ENCODE data around the gene VPS41. TPM values are rescaled to one million over a fixed set of nuclear protein-coding genes. Genes with fewer than 3 reads are reported as not detected.

VPS41 gene
- total and polyA plus RNA-seq, 10 of the 15 experiments (the other 5 are each of a cell fraction or from before 2014, with no cell fraction given), result 15.3 to 63.2 (median 47.0) TPM

- H4K20me1 ChIP-seq (ENCODE audit: control insufficient read depth, insufficient read depth), result no peaks in the 10 kb centered on the region
- no peak overlapping the region for H3K27ac ChIP-seq (ENCODE audit: control insufficient read depth, insufficient read depth)
- RAD21 ChIA-PET (ENCODE audit: unreplicated experiment), result interaction anchor here (1.2 kb wide), 1 partner anchor 75 kb away, joined by 4 read pairs; no protein-coding TSS in a partner anchor
- H3K9ac ChIP-seq (ENCODE audit: control insufficient read depth, insufficient read depth, low read length), result no peak overlapping the region
- no peaks in the 10 kb centered on the region for H3K79me2 ChIP-seq (ENCODE audit: control insufficient read depth, insufficient read depth, low read length)
- intact Hi-C loops (cut with micrococcal nuclease; ENCODE audit: unreplicated experiment), result no loop called here
- in situ Hi-C loops (cut with MboI), result no loop called here
- BruUV-seq (replicated peaks), result no TSS peak
- no peaks in the 10 kb centered on the region for H3K27me3 ChIP-seq (replicated peaks in 1 of 2; ENCODE audit: control insufficient read depth in 2 of 2, insufficient read depth in 2 of 2, low read length in 1 of 2)
- ATAC-seq (no peak), FAIRE-seq (no peak), DNase-seq (ENCODE audit: low read depth, low spot score) (no peak)
- POLR2A ChIA-PET, result no interaction called here
- no peaks in the 10 kb centered on the region for H3K9me3 ChIP-seq (replicated peaks; ENCODE audit: control insufficient read depth, insufficient read depth, low read length)
- TF ChIP-seq GATAD2B (conservative IDR thresholded peaks at IDR 0.05; ENCODE audit: low read depth) (no peak), NR2F1 (conservative IDR thresholded peaks at IDR 0.05) (no peak)
- H2AFZ ChIP-seq (ENCODE audit: control insufficient read depth, low read depth, low read length), result no peak overlapping the region
- CTCF ChIA-PET, result interaction anchor here (0.6 to 1.2 kb wide), 2 partner anchors 104 to 638 kb away, joined by 3 to 4 read pairs; no protein-coding TSS in a partner anchor
- H3K4me2 ChIP-seq (ENCODE audit: control insufficient read depth, insufficient read depth), result no peak overlapping the region
- peaks cover 7% of the 10 kb centered on the region; the same call in 1 of the 2 replicates for H3K4me1 ChIP-seq (ENCODE audit: control insufficient read depth, insufficient read depth, low read length)
- H3K36me3 ChIP-seq (ENCODE audit: control insufficient read depth in 2 of 2, insufficient read depth in 2 of 2, low read length in 1 of 2), result no peaks in the 10 kb centered on the region
- H3K4me3 ChIP-seq, result no peak overlapping the region
- SMC1A ChIA-PET (ENCODE audit: uncharacterized antibody, unreplicated experiment), result interaction anchor here (0.9 kb wide), 1 partner anchor 42 kb away, joined by 3 read pairs; no protein-coding TSS in a partner anchor
- WGBS (ENCODE audit: insufficient coverage, insufficient replicate concordance, low lambda C conversion rate, missing lambda C conversion rate), result 100% methylated on average over 3 of the region's 3 CpGs
Observed at GRCh38 chr7:38828026-38828425, 81.0 kb downstream of the VPS41 start.

DNA sequence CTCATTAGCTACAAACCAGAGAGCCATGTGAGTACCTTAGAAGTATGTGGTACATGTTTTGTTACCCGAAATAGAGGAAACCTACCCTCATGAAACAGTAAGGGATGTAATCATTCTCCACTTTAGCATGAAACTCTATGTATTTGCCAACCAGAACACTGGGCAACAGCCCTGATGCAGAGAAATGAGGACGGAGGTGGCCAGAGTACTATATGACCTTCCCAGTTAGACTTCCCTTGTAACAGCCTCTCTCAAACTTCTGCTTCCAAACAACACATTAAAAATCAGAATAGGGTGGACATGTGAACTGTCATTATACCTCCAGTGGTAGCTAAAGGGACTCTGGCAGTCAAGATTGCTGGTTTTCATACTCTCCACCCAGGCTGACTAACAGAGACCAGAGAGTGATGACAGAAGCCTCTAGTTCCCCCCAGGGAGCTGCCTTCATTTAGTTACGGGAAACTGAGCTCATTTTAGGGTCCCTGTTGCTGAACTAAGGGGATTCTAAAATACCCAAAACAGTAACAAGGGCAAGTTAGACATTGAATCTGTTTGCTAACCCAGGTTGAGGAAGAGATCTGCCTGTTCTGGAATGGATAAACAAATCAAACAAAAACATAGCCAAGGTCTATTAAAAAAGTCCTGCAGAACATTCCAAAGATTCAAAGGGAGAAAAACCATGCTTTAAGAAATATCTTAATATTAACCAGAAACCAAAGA lies 83.1 kb downstream of the VPS41 start:
- TF ChIP-seq, protein P1, sequence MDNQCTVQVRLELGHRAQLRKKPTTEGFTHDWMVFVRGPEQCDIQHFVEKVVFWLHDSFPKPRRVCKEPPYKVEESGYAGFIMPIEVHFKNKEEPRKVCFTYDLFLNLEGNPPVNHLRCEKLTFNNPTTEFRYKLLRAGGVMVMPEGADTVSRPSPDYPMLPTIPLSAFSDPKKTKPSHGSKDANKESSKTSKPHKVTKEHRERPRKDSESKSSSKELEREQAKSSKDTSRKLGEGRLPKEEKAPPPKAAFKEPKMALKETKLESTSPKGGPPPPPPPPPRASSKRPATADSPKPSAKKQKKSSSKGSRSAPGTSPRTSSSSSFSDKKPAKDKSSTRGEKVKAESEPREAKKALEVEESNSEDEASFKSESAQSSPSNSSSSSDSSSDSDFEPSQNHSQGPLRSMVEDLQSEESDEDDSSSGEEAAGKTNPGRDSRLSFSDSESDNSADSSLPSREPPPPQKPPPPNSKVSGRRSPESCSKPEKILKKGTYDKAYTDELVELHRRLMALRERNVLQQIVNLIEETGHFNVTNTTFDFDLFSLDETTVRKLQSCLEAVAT (IDR thresholded peaks at IDR 0.05), result peak; percentile 82
- TF ChIP-seq MEF2B (IDR thresholded peaks at IDR 0.05; ENCODE audit: partially characterized antibody, poor library complexity, severe bottlenecking), result peak; percentile 38
- peak in 1 of 2 experiments; percentile 76; a peak in 1 of 4 replicates for TF ChIP-seq SRF (IDR thresholded peaks at IDR 0.05; ENCODE audit: low read depth in 2 of 2, low read length in 2 of 2)
- TF ChIP-seq IRF4 (IDR thresholded peaks at IDR 0.05; ENCODE audit: low read depth, low read length), result no peak
- Histone ChIP-seq H3K9ac (ENCODE audit: control insufficient read depth, insufficient read depth, low read length) (no peak overlapping the region), H3K9me3 (replicated peaks; ENCODE audit: control insufficient read depth, insufficient read depth, low read length) (no peaks in the 10 kb centered on the region), H3K79me2 (ENCODE audit: control insufficient read depth, insufficient read depth, low read length) (no peaks in the 10 kb centered on the region), H4K20me1 (ENCODE audit: control insufficient read depth, insufficient read depth) (no peaks in the 10 kb centered on the region), H2AFZ (ENCODE audit: control insufficient read depth, low read depth, low read length) (no peak overlapping the region), H3K4me1 (ENCODE audit: control insufficient read depth, insufficient read depth, low read length) (peaks cover 7% of the 10 kb centered on the region; the same call in 1 of the 2 replicates), H3K36me3 (ENCODE audit: control insufficient read depth in 2 of 2, insufficient read depth in 2 of 2, low read length in 1 of 2) (no peaks in the 10 kb centered on the region), H3K27me3 (replicated peaks in 1 of 2; ENCODE audit: control insufficient read depth in 2 of 2, insufficient read depth in 2 of 2, low read length in 1 of 2) (no peaks in the 10 kb centered on the region), H3K27ac (ENCODE audit: control insufficient read depth, insufficient read depth) (no peak overlapping the region; the same call in 1 of the 2 replicates), H3K4me2 (ENCODE audit: control insufficient read depth, insufficient read depth) (peak overlapping the region; percentile 9; the same call in 1 of the 2 replicates), H3K4me3 (no peak overlapping the region)
- ChIA-PET SMC1A (ENCODE audit: uncharacterized antibody, unreplicated experiment) (interaction anchor here (0.6 to 1.8 kb wide), 10 partner anchors 12 to 99 kb away, joined by 3 to 7 read pairs (median 4); partner anchors contain the start of gene VPS41), CTCF (interaction anchor here (0.9 to 1.7 kb wide), 9 partner anchors 13 to 107 kb away, joined by 3 to 5 read pairs (median 3); partner anchors contain the start of gene VPS41), RAD21 (ENCODE audit: unreplicated experiment) (interaction anchor here (0.8 to 1.2 kb wide), 3 partner anchors 56 to 81 kb away, joined by 3 to 4 read pairs (median 4); no protein-coding TSS in a partner anchor), POLR2A (interaction anchor here (0.6 to 1.4 kb wide), 3 partner anchors 8 to 714 kb away, joined by 3 read pairs; no protein-coding TSS in a partner anchor)
- no peak for FAIRE-seq
- intact Hi-C loops (cut with micrococcal nuclease; ENCODE audit: unreplicated experiment) (no loop called here), in situ Hi-C loops (cut with MboI) (no loop called here)
- 69% methylated on average over 3 of the region's 3 CpGs for WGBS (ENCODE audit: insufficient coverage, insufficient replicate concordance, low lambda C conversion rate, missing lambda C conversion rate)
- no peak for DNase-seq (ENCODE audit: low read depth, low spot score)
- ATAC-seq, result peak; percentile 85
- no TSS peak for BruUV-seq (replicated peaks)
